Large intestine (tissue), 3 donors: ENCODE data around the gene F13A1. TPM values are rescaled to one million over a fixed set of nuclear protein-coding genes. Genes with fewer than 3 reads are reported as not detected.

Experiments used
- DNase-seq, 2 donors: peaks; one replicate each; pipeline versions ENCODE4 v3.0.0 to v3.0.0-alpha.2; 2013
- H3K27ac ChIP-seq: one replicate; pipeline ENCODE4 v1.5.1; 2013; ENCODE audit warnings: low read length
- H3K27me3 ChIP-seq: 2 replicates; pipeline ENCODE4 v1.6.1; 2013; ENCODE audit warnings: low read length; ENCODE audit not compliant: control insufficient read depth, insufficient read depth
- H3K36me3 ChIP-seq: 2 replicates; pipeline ENCODE4 v1.6.1; 2013; ENCODE audit warnings: low read length; ENCODE audit not compliant: control insufficient read depth, insufficient read depth
- H3K4me1 ChIP-seq: one replicate; pipeline ENCODE4 v1.6.1; 2013; ENCODE audit warnings: low read length; ENCODE audit not compliant: control insufficient read depth, insufficient read depth
- H3K4me3 ChIP-seq: one replicate; pipeline ENCODE4 v1.5.1; 2013; ENCODE audit warnings: low read length
- H3K9me3 ChIP-seq: one replicate; pipeline ENCODE4 v1.6.1; 2013; ENCODE audit warnings: mild to moderate bottlenecking, low read depth, low read length, moderate library complexity; ENCODE audit not compliant: control insufficient read depth
- WGBS: methylation state at CpG from one replicate; pipeline ENCODE4 v1.1.5; 2013; ENCODE audit warnings: low lambda C conversion rate; ENCODE audit not compliant: insufficient coverage; 5-methylcytosine and 5-hydroxymethylcytosine counted together
- polyA plus RNA-seq: library from polyadenylated mRNA; unstranded; fragments of 120-200 nt; gene quantifications from one replicate; pipeline ENCODE4 v1.2.1, GENCODE V29; 2013

The F13A1 gene
- polyA plus RNA-seq, 1 donor: 24.2 TPM

GRCh38 chr6:6225885-6226529 lies 94.5 kb downstream of the F13A1 start:
- H3K4me3 ChIP-seq: no peak overlapping the region
- WGBS: no CpG with 5 or more reads among the region's 2 CpGs
- no peak overlapping the region for H3K27ac ChIP-seq
- no peaks in the 10 kb centered on the region for H3K9me3 ChIP-seq
- peak in 1 of 2 donors; percentile 59 for DNase-seq
- no peaks in the 10 kb centered on the region for H3K36me3 ChIP-seq
- H3K27me3 ChIP-seq: no peaks in the 10 kb centered on the region
- H3K4me1 ChIP-seq: peaks cover 2% of the 10 kb centered on the region

GRCh38 chr6:6224933-6225486 lies 95.5 kb downstream of the F13A1 start:
- DNase-seq: no peak
- Histone ChIP-seq H3K4me3 (no peak overlapping the region), H3K27me3 (no peaks in the 10 kb centered on the region), H3K9me3 (no peaks in the 10 kb centered on the region), H3K27ac (no peak overlapping the region), H3K36me3 (no peaks in the 10 kb centered on the region), H3K4me1 (peaks cover 2% of the 10 kb centered on the region)
- 97% methylated on average over 5 of the region's 6 CpGs for WGBS

- 55% methylated on average over 2 of the region's 7 CpGs for WGBS
- Histone ChIP-seq H3K27me3 (no peaks in the 10 kb centered on the region), H3K4me1 (no peaks in the 10 kb centered on the region), H3K9me3 (no peaks in the 10 kb centered on the region), H3K4me3 (no peak overlapping the region), H3K36me3 (no peaks in the 10 kb centered on the region), H3K27ac (no peak overlapping the region)
- peak in 1 of 2 donors; percentile 9 for DNase-seq
Observed at GRCh38 chr6:6221787-6222535, 98.5 kb downstream of the F13A1 start.

- Histone ChIP-seq H3K27ac (no peak overlapping the region), H3K9me3 (no peaks in the 10 kb centered on the region), H3K4me1 (no peaks in the 10 kb centered on the region), H3K4me3 (no peak overlapping the region), H3K36me3 (no peaks in the 10 kb centered on the region), H3K27me3 (no peaks in the 10 kb centered on the region)
- no peak for DNase-seq
- WGBS: 80% methylated on average over 1 of the region's 2 CpGs
Observed at GRCh38 chr6:6220718-6221117, 99.7 kb downstream of the F13A1 start.

GRCh38 chr6:6219716-6220115 lies 100.7 kb downstream of the F13A1 start:
- no peak overlapping the region for H3K27ac ChIP-seq
- no peaks in the 10 kb centered on the region for H3K27me3 ChIP-seq
- no peak for DNase-seq
- H3K4me3 ChIP-seq: no peak overlapping the region
- H3K9me3 ChIP-seq: no peaks in the 10 kb centered on the region
- WGBS: no CpG with 5 or more reads among the region's 3 CpGs
- H3K4me1 ChIP-seq: no peaks in the 10 kb centered on the region
- H3K36me3 ChIP-seq: no peaks in the 10 kb centered on the region

- no peaks in the 10 kb centered on the region for H3K27me3 ChIP-seq
- no peak overlapping the region for H3K4me3 ChIP-seq
- no peak for DNase-seq
- no peak overlapping the region for H3K27ac ChIP-seq
- whole genome bisulfite sequencing: no CpG with 5 or more reads among the region's 3 CpGs
- H3K4me1 ChIP-seq: no peaks in the 10 kb centered on the region
- H3K9me3 ChIP-seq: no peaks in the 10 kb centered on the region
- H3K36me3 ChIP-seq: no peaks in the 10 kb centered on the region
Observed at GRCh38 chr6:6218759-6219085, 101.7 kb downstream of the F13A1 start.

- no peak overlapping the region for H3K4me3 ChIP-seq
- whole genome bisulfite sequencing: 66% methylated on average over 2 of the region's 11 CpGs
- H3K4me1 ChIP-seq: no peaks in the 10 kb centered on the region
- no peaks in the 10 kb centered on the region for H3K27me3 ChIP-seq
- no peaks in the 10 kb centered on the region for H3K9me3 ChIP-seq
- H3K36me3 ChIP-seq: no peaks in the 10 kb centered on the region
- no peak for DNase-seq
- H3K27ac ChIP-seq: no peak overlapping the region
Observed at GRCh38 chr6:6217855-6218758, 102.4 kb downstream of the F13A1 start.

- Histone ChIP-seq H3K4me1 (no peaks in the 10 kb centered on the region), H3K4me3 (no peak overlapping the region), H3K36me3 (no peaks in the 10 kb centered on the region), H3K9me3 (no peaks in the 10 kb centered on the region), H3K27ac (no peak overlapping the region), H3K27me3 (no peaks in the 10 kb centered on the region)
- WGBS: no CpG with 5 or more reads among the region's 2 CpGs
- DNase-seq: no peak
Observed at GRCh38 chr6:6210994-6211393, 109.5 kb downstream of the F13A1 start.

GRCh38 chr6:6202886-6203285 lies 117.6 kb downstream of the F13A1 start:
- no peaks in the 10 kb centered on the region for H3K36me3 ChIP-seq
- no peak for DNase-seq
- no peak overlapping the region for H3K4me3 ChIP-seq
- H3K9me3 ChIP-seq: no peaks in the 10 kb centered on the region
- H3K27me3 ChIP-seq: no peaks in the 10 kb centered on the region
- H3K4me1 ChIP-seq: no peaks in the 10 kb centered on the region
- H3K27ac ChIP-seq: no peak overlapping the region
- WGBS: no CpG with 5 or more reads among the region's 2 CpGs

- no peak for DNase-seq
- 67% methylated on average over 1 of the region's 4 CpGs for WGBS
- Histone ChIP-seq H3K36me3 (no peaks in the 10 kb centered on the region), H3K27ac (no peak overlapping the region), H3K4me3 (no peak overlapping the region), H3K4me1 (no peaks in the 10 kb centered on the region), H3K9me3 (no peaks in the 10 kb centered on the region), H3K27me3 (no peaks in the 10 kb centered on the region)
Observed at GRCh38 chr6:6201200-6201599, 119.3 kb downstream of the F13A1 start.
